NOMO-1 (cell line): ENCODE measurements around the gene EIF4A2.

ENCODE experiments used
- DNase-seq, 2 experiments: peaks; one replicate each; lab custom pipeline; 2025; ENCODE audit not compliant: unreplicated experiment in 2 of 2; lab: John Stamatoyannopoulos, UW

Gene EIF4A2

GRCh38 chr3:186783058-186783730 is at the start of gene EIF4A2:
TSS of gene EIF4A2 (plus strand) at chr3:186783577. CDS start at chr3:186783611, 34 bp downstream.
- peak; percentile 82 to 91 for DNase-seq

- no peak for DNase-seq
Observed at GRCh38 chr3:186742618-186743380, 40.6 kb upstream of the EIF4A2 start.

- DNase-seq: no peak
Observed at GRCh38 chr3:186743666-186744065, 39.7 kb upstream of the EIF4A2 start.

GRCh38 chr3:186746008-186746407 is 37.4 kb upstream of the EIF4A2 start:
- DNase-seq: peak; percentile 92 to 97

GRCh38 chr3:186750316-186750715 is 33.1 kb upstream of the EIF4A2 start:
- DNase-seq: no peak

- DNase-seq: no peak
Observed at GRCh38 chr3:186751480-186751879, 31.9 kb upstream of the EIF4A2 start.

- no peak for DNase-seq
Observed at GRCh38 chr3:186754006-186754405, 29.4 kb upstream of the EIF4A2 start.

GRCh38 chr3:186754871-186755270 is 28.5 kb upstream of the EIF4A2 start:
- DNase-seq: no peak

- no peak for DNase-seq
Observed at GRCh38 chr3:186757214-186757613, 26.2 kb upstream of the EIF4A2 start.

GRCh38 chr3:186757686-186758220 is 25.6 kb upstream of the EIF4A2 start:
- DNase-seq: no peak

GRCh38 chr3:186759231-186759930 is 24.0 kb upstream of the EIF4A2 start:
- DNase-seq: no peak

- DNase-seq: no peak
Observed at GRCh38 chr3:186760141-186760833, 23.1 kb upstream of the EIF4A2 start.

GRCh38 chr3:186760897-186761447 is 22.4 kb upstream of the EIF4A2 start:
- DNase-seq: no peak

GRCh38 chr3:186772281-186772694 is 11.1 kb upstream of the EIF4A2 start:
- no peak for DNase-seq

- peak; percentile 83 to 92 for DNase-seq
Observed at GRCh38 chr3:186772701-186773417, 10.5 kb upstream of the EIF4A2 start.

- no peak for DNase-seq
Observed at GRCh38 chr3:186775999-186776398, 7.4 kb upstream of the EIF4A2 start.

GRCh38 chr3:186779204-186779603 is 4.2 kb upstream of the EIF4A2 start:
- no peak for DNase-seq

GRCh38 chr3:186782542-186783057 is 777 bp upstream of the EIF4A2 start:
- DNase-seq: peak in 1 of 2 experiments; percentile 57

GRCh38 chr3:186783731-186784515 is 546 bp downstream of the EIF4A2 start:
- peak; percentile 71 to 86 for DNase-seq
